ENCODE measurements around the gene CCDC71L.
"Not testable (repeated sequence)": the region's sequence is repeated elsewhere in the genome, so short reads cannot be mapped to it uniquely, and the experiment has no call there.

The CCDC71L gene

GRCh38 chr7:106683941-106684340 is 23.0 kb upstream of the CCDC71L start:
- Histone ChIP-seq H3K36me3 (no peaks in the 10 kb centered on the region), H3K4me1 (peaks cover 0 to 16% (median 5%) of the 10 kb centered on the region in 4 donors), H3K4me3 (no peak overlapping the region), H3K9me3 (no peaks in the 10 kb centered on the region), H3K27me3 (no peaks in the 10 kb centered on the region), H3K27ac (no peak overlapping the region)
- no peak for DNase-seq
- intact Hi-C loops (cut with DNase I; ENCODE audit: low total_unique reads) = no loop called here
- TF ChIP-seq, protein P1, sequence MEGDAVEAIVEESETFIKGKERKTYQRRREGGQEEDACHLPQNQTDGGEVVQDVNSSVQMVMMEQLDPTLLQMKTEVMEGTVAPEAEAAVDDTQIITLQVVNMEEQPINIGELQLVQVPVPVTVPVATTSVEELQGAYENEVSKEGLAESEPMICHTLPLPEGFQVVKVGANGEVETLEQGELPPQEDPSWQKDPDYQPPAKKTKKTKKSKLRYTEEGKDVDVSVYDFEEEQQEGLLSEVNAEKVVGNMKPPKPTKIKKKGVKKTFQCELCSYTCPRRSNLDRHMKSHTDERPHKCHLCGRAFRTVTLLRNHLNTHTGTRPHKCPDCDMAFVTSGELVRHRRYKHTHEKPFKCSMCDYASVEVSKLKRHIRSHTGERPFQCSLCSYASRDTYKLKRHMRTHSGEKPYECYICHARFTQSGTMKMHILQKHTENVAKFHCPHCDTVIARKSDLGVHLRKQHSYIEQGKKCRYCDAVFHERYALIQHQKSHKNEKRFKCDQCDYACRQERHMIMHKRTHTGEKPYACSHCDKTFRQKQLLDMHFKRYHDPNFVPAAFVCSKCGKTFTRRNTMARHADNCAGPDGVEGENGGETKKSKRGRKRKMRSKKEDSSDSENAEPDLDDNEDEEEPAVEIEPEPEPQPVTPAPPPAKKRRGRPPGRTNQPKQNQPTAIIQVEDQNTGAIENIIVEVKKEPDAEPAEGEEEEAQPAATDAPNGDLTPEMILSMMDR (IDR thresholded peaks at IDR 0.05) = no peak

- no peaks in the 10 kb centered on the region for H3K36me3 ChIP-seq
- no peaks in the 10 kb centered on the region for H3K9me3 ChIP-seq
- no peak for DNase-seq
- H3K4me1 ChIP-seq = peaks cover 0 to 16% (median 5%) of the 10 kb centered on the region in 4 donors
- TF ChIP-seq, protein P1 (IDR thresholded peaks at IDR 0.05) = no peak
- no peak overlapping the region for H3K27ac ChIP-seq
- H3K27me3 ChIP-seq = no peaks in the 10 kb centered on the region
- intact Hi-C loops (cut with DNase I; ENCODE audit: low total_unique reads) = no loop called here
- H3K4me3 ChIP-seq = no peak overlapping the region
These were observed 21.0 kb upstream of the CCDC71L start for GRCh38 chr7:106681815-106682495.

- H3K36me3 ChIP-seq = no peaks in the 10 kb centered on the region
- no peak overlapping the region for H3K27ac ChIP-seq
- H3K27me3 ChIP-seq = no peaks in the 10 kb centered on the region
- no peak overlapping the region for H3K4me3 ChIP-seq
- DNase-seq = no peak
- TF ChIP-seq, protein P1 (IDR thresholded peaks at IDR 0.05) = no peak
- intact Hi-C loops (cut with DNase I; ENCODE audit: low total_unique reads) = no loop called here
- H3K4me1 ChIP-seq = peaks cover 0 to 16% (median 5%) of the 10 kb centered on the region in 4 donors
- H3K9me3 ChIP-seq = no peaks in the 10 kb centered on the region
These were observed 18.4 kb upstream of the CCDC71L start for GRCh38 chr7:106679153-106679931.

DNA sequence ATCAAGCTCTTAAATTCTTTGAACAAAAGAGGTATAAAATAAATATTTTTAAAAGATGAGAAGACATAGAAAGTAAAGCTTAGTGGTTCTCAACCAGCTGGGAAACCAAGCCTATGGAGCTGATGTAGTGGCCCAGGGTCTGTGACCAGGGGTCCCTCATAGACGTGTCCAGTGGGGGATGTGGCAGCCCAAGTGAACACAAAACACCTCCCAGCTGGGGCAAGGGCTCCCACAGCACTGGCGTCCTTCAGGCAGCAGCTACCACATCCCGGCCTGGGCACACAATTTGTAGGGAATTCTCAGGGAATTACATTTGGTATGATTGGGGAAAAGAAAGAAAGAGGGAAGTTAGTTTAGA is 17.8 kb upstream of the CCDC71L start:
- Histone ChIP-seq H3K36me3 (no peaks in the 10 kb centered on the region), H3K9me3 (no peaks in the 10 kb centered on the region), H3K4me3 (no peak overlapping the region), H3K4me1 (peaks cover 0 to 16% (median 5%) of the 10 kb centered on the region in 4 donors), H3K27ac (no peak overlapping the region), H3K27me3 (no peaks in the 10 kb centered on the region)
- TF ChIP-seq, protein P1 (IDR thresholded peaks at IDR 0.05) = no peak
- no peak for DNase-seq
- intact Hi-C loops (cut with DNase I; ENCODE audit: low total_unique reads) = no loop called here

DNA sequence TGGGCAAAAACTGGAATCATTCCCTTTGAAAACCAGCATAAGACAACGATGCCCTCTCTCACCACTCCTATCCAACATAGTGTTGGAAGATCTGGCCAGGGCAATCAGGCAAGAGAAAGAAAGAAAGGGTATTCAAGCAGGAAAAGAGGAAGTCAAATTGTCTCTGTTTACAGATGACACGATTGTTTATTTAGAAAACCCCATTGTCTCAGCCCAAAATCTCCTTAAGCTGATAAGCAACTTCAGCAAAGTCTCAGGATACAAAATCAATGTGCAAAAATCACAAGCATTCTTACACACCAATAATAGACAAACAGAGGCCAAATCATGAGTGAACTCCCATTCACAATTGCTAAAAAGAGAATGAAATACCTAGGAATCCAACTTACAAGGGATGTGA is 15.5 kb upstream of the CCDC71L start:
- H3K9me3 ChIP-seq; H3K27ac ChIP-seq; intact Hi-C loops (cut with DNase I; ENCODE audit: low total_unique reads); H3K36me3 ChIP-seq; H3K4me1 ChIP-seq; DNase-seq; H3K27me3 ChIP-seq; H3K4me3 ChIP-seq: not testable (repeated sequence)

GRCh38 chr7:106673688-106674087 is 12.7 kb upstream of the CCDC71L start:
- intact Hi-C loops (cut with DNase I; ENCODE audit: low total_unique reads); H3K36me3 ChIP-seq; DNase-seq; H3K4me3 ChIP-seq; H3K9me3 ChIP-seq; H3K27me3 ChIP-seq; H3K27ac ChIP-seq; H3K4me1 ChIP-seq: not testable (repeated sequence)

GRCh38 chr7:106671930-106672329 is 11.0 kb upstream of the CCDC71L start:
- H3K4me3 ChIP-seq; H3K27ac ChIP-seq; DNase-seq; intact Hi-C loops (cut with DNase I; ENCODE audit: low total_unique reads); H3K9me3 ChIP-seq; H3K27me3 ChIP-seq; H3K36me3 ChIP-seq; H3K4me1 ChIP-seq: not testable (repeated sequence)
